Duodenal mucosa (tissue), 2 donors: ENCODE measurements around the gene SLC1A1.
A peak's percentile ranks its signal among the peaks of the same experiment; 100 is the strongest.

ENCODE experiments used
- H3K27ac ChIP-seq: one replicate; pipeline ENCODE4 v1.7.0; 2013; ENCODE audit warnings: low read depth, low read length
- H3K27me3 ChIP-seq, 2 donors: one replicate each; pipeline ENCODE4 v1.7.0; 2013; ENCODE audit warnings: low read length in 2 of 2, control low read depth in 1 of 2; ENCODE audit not compliant: insufficient read depth in 2 of 2, control insufficient read depth in 1 of 2
- H3K36me3 ChIP-seq, 2 donors: one replicate each; pipeline ENCODE4 v1.7.0; 2013; ENCODE audit warnings: low read length in 2 of 2, control low read depth in 1 of 2; ENCODE audit not compliant: insufficient read depth in 2 of 2, control insufficient read depth in 1 of 2
- H3K4me1 ChIP-seq, 2 donors: one replicate each; pipeline ENCODE4 v1.7.0; 2013; ENCODE audit warnings: low read length in 2 of 2, control low read depth in 1 of 2; ENCODE audit not compliant: insufficient read depth in 2 of 2, control insufficient read depth in 1 of 2
- H3K4me3 ChIP-seq, 2 donors: one replicate each; pipeline ENCODE4 v1.7.0; 2013; ENCODE audit warnings: low read length in 2 of 2, low read depth in 1 of 2
- H3K9ac ChIP-seq, 2 donors: one replicate each; pipeline ENCODE4 v1.7.0; 2013; ENCODE audit warnings: low read length in 2 of 2, low read depth in 1 of 2
- H3K9me3 ChIP-seq, 2 donors: one replicate each; pipeline ENCODE4 v1.7.0; 2013; ENCODE audit warnings: low read length in 2 of 2, control low read depth in 1 of 2; ENCODE audit not compliant: control insufficient read depth in 1 of 2

Gene SLC1A1

GRCh38 chr9:4489919-4490704 is at the start of gene SLC1A1:
Gene SLC1A1, plus strand, starts transcription at chr9:4490468. Its CDS starts 212 bp downstream, at chr9:4490680.
- H3K36me3 ChIP-seq: no peaks in the 10 kb centered on the region
- H3K27me3 ChIP-seq: no peaks in the 10 kb centered on the region
- no peaks in the 10 kb centered on the region for H3K9me3 ChIP-seq
- peak within 1 kb of the TSS; percentile 66 for H3K27ac ChIP-seq
- H3K4me3 ChIP-seq: peak within 1 kb of the TSS; percentile 88 to 90
- H3K9ac ChIP-seq: peak within 1 kb of the TSS; percentile 70 to 71
- peaks cover 3 to 16% of the 10 kb centered on the region in 2 donors for H3K4me1 ChIP-seq

- Histone ChIP-seq H3K36me3 (no peaks in the 10 kb centered on the region), H3K9me3 (no peaks in the 10 kb centered on the region), H3K27ac (no peak overlapping the region), H3K9ac (no peak overlapping the region), H3K4me3 (no peak overlapping the region), H3K4me1 (no peaks in the 10 kb centered on the region), H3K27me3 (no peaks in the 10 kb centered on the region)
Observed at GRCh38 chr9:4442806-4443205, 47.5 kb upstream of the SLC1A1 start.

- Histone ChIP-seq H3K36me3 (no peaks in the 10 kb centered on the region), H3K9ac (no peak overlapping the region), H3K4me3 (no peak overlapping the region), H3K27ac (no peak overlapping the region), H3K27me3 (no peaks in the 10 kb centered on the region), H3K4me1 (no peaks in the 10 kb centered on the region), H3K9me3 (no peaks in the 10 kb centered on the region)
Observed at GRCh38 chr9:4443439-4443838, 46.8 kb upstream of the SLC1A1 start.

GRCh38 chr9:4461437-4461836 is 28.8 kb upstream of the SLC1A1 start:
- Histone ChIP-seq H3K36me3 (no peaks in the 10 kb centered on the region), H3K27me3 (no peaks in the 10 kb centered on the region), H3K4me3 (no peak overlapping the region), H3K9ac (no peak overlapping the region), H3K4me1 (no peaks in the 10 kb centered on the region), H3K27ac (no peak overlapping the region), H3K9me3 (no peaks in the 10 kb centered on the region)

GRCh38 chr9:4463824-4464223 is 26.4 kb upstream of the SLC1A1 start:
- no peaks in the 10 kb centered on the region for H3K27me3 ChIP-seq
- no peaks in the 10 kb centered on the region for H3K36me3 ChIP-seq
- H3K9ac ChIP-seq: no peak overlapping the region
- H3K4me3 ChIP-seq: no peak overlapping the region
- no peak overlapping the region for H3K27ac ChIP-seq
- H3K4me1 ChIP-seq: no peaks in the 10 kb centered on the region
- no peaks in the 10 kb centered on the region for H3K9me3 ChIP-seq

GRCh38 chr9:4464911-4465513 is 25.3 kb upstream of the SLC1A1 start:
- Histone ChIP-seq H3K27ac (no peak overlapping the region), H3K4me1 (no peaks in the 10 kb centered on the region), H3K36me3 (no peaks in the 10 kb centered on the region), H3K9ac (no peak overlapping the region), H3K9me3 (no peaks in the 10 kb centered on the region), H3K4me3 (no peak overlapping the region), H3K27me3 (no peaks in the 10 kb centered on the region)

GRCh38 chr9:4465910-4466309 is 24.4 kb upstream of the SLC1A1 start:
- Histone ChIP-seq H3K36me3 (no peaks in the 10 kb centered on the region), H3K9ac (no peak overlapping the region), H3K9me3 (no peaks in the 10 kb centered on the region), H3K27ac (no peak overlapping the region), H3K4me3 (no peak overlapping the region), H3K4me1 (no peaks in the 10 kb centered on the region), H3K27me3 (no peaks in the 10 kb centered on the region)

- Histone ChIP-seq H3K4me3 (no peak overlapping the region), H3K27ac (no peak overlapping the region), H3K27me3 (no peaks in the 10 kb centered on the region), H3K9me3 (no peaks in the 10 kb centered on the region), H3K4me1 (no peaks in the 10 kb centered on the region), H3K36me3 (no peaks in the 10 kb centered on the region), H3K9ac (no peak overlapping the region)
Observed at GRCh38 chr9:4475301-4475700, 15.0 kb upstream of the SLC1A1 start.

GRCh38 chr9:4486176-4486575 is 4.1 kb upstream of the SLC1A1 start:
- Histone ChIP-seq H3K27me3 (no peaks in the 10 kb centered on the region), H3K36me3 (no peaks in the 10 kb centered on the region), H3K27ac (no peak overlapping the region), H3K4me1 (peaks cover 0 to 4% of the 10 kb centered on the region in 2 donors), H3K9me3 (no peaks in the 10 kb centered on the region), H3K9ac (no peak overlapping the region), H3K4me3 (no peak overlapping the region)

GRCh38 chr9:4489562-4489918 is 728 bp upstream of the SLC1A1 start:
- Histone ChIP-seq H3K4me1 (peaks cover 0 to 13% of the 10 kb centered on the region in 2 donors), H3K27me3 (no peaks in the 10 kb centered on the region), H3K9me3 (no peaks in the 10 kb centered on the region), H3K4me3 (peak overlapping the region; percentile 88 to 90), H3K27ac (peak overlapping the region; percentile 66), H3K36me3 (no peaks in the 10 kb centered on the region), H3K9ac (peak overlapping the region; percentile 61 to 70)
